GM18520 (cell line): ENCODE results near the gene C3.
"Not testable (repeated sequence)": the region's sequence is repeated elsewhere in the genome, so short reads cannot be mapped to it uniquely, and the experiment has no call there.

Source experiments
- ATAC-seq: cut with Tn5 transposase; IDR thresholded peaks from one replicate; pipeline ENCODE4 v1.9.1; 2021; ENCODE audit not compliant: unreplicated experiment

The C3 gene

GRCh38 chr19:6713773-6714692, 6.4 kb downstream of the C3 start:
- ATAC-seq: no peak

GRCh38 chr19:6712692-6713670, 7.5 kb downstream of the C3 start:
- ATAC-seq: no peak

DNA sequence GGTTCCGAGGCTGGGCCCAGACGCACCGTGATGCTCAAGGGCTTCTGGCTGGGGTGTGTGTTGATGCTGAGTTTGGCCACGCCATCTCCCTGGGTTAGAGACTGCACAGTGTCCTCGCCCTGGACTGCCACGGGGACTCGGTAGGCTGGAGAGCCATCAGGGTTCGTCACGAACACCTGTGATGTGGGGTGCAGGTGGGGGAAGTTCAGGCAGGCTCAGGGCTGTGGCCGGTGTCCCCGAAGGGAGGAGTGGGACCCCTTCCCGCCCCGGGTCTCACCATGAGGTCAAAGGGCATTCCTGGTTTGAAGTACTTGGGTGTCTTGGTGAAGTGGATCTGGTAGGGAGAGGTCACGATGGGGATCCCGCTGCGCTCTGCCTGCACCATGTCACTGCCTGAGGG, 8.2 kb downstream of the C3 start:
- no peak for ATAC-seq

- no peak for ATAC-seq
Measured at GRCh38 chr19:6711605-6712004, 8.8 kb downstream of the C3 start.

GRCh38 chr19:6711078-6711361, 9.4 kb downstream of the C3 start:
- no peak for ATAC-seq

DNA sequence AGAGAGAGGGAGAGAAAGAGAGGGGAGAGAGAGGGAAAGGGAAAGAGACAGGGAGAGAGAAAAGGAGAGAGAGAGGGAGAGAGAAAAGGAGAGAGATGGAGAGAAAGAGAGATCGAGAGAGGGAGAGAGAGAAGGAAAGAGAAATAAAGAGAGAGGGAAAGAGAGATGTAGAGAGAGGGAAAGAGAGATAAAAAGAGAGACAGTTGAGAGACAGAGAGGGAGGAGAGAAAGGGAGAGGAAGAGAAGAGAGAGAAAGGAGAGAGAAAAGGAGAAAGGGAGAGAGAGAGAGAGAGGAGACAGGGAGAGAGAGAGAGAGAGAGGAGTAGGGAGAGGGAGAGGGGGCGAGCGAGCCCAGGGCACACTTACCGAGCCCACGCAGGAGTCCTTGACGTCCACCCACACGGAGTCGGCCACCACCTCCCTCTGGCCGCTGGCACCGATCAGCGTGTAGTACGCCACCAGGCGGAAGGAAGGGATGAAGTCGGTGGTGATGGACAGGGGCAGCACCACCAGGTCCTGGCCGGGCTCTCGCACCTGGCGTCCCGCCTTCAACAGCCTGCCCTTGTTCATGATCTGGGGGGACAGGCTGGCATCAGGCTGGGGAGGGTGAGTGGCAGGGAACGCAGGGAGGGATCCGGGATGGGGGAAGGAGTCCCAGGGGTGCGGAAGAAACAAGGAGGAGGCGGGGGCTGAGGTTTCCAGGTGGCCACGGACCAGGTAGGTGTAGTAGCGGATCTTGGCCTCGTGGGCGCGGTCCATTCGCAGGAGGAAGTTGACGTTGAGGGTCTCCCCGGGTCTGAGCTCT, 10.0 kb downstream of the C3 start:
- no peak for ATAC-seq

- no peak for ATAC-seq
Measured at GRCh38 chr19:6709549-6709948, 10.9 kb downstream of the C3 start.

GRCh38 chr19:6708913-6709312, 11.5 kb downstream of the C3 start:
- ATAC-seq: not testable (repeated sequence)

GRCh38 chr19:6708346-6708745, 12.1 kb downstream of the C3 start:
- ATAC-seq: no peak

DNA sequence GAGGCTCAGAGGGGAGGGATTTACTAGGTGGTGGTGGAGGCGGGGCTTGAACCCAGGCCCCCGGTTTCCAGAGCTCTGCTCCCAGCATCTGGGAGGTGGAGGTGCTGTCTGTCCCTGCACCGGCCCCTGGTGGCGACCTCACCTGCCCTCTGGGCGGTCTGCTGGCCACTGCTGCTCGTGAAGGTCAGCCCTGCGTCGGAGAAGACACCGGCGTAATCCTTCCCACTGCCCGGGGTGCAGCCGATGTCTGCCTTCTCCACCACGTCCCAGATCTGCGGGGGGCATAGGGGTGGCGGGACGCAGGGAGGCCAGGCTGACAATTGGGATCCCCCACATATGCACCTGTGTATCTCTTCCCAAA, 12.8 kb downstream of the C3 start:
- no peak for ATAC-seq

DNA sequence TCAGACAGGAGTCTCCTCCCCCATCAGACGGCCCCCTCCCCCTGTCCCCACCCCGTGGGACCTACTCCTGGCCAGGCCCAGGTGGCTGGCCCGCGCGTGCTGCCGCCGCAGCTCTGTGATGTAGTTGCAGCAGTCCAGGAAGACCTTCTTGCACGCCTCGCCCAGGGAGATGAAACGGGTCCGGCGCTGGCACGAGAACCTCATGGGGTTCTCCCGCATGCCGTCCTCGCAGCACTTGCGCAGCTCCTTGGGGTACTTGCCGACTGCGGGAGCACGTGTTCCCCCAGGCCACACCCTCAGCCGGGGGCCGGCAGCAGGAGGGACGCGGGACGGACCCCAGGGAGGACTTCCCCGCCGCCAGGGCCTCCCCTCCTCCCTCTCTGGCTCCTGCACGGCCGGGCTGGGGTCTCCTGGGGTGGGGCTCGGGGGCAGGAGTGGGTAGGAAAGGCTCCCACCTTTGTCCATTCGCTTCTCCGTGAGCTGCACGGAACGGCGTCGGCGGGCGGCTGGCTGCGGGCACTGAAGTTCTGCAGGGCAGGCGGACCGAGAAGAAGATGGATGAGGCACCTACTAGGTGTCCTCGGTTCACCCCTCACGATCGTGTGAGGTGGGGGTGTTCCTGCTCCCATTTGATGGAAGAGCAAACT, 13.3 kb downstream of the C3 start:
- no peak for ATAC-seq

DNA sequence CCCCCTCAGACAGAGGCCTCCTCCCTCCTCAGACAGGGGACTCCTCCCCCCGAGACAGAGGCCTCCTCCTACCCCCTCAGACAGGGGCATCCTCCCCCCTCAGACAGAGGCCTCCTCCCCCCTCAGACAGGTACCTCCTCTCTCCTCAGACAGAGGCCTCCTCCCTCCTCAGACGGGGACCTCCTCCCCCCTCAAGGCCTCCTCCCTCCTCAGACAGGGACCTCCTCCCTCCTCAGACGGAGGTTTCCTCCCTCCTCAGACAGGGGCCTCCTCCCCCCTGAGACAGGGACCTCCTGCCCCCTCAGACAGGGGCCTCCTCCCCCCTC, 13.9 kb downstream of the C3 start:
- ATAC-seq: no peak

DNA sequence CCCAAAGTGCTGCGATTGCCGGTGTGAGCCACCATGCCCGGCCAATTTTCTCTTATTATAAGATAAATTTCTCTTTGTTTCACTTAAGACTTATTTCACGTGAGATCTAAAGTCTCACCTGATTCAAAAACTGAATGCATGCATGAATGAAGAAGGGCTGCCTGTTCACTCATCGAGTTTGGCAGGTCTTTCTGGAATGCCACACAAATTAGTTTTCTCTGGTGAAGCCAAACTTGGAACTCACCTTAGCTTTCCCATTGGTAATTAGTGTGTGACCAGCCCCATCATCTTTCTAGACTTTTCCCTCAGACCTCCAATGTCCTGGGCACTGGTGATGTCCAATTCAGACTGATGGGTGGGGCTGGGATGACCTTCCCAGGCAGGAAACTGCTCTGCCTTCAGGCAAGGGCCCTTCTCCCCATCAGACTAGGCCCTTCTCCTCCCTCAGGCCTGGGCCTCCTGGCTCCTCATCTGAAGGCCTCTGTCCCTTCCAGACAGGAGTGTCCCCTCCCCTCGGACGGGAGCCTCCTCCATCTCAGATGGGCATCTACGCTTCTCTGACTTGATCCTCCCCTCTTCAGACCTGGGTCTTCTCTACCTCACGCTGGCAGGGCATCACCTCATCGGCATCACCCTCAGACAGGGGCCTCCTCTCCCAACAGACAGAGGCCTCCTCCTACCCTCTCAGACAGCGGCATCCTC, 14.4 kb downstream of the C3 start:
- no peak for ATAC-seq

- ATAC-seq: no peak
Measured at GRCh38 chr19:6700586-6701316, 19.7 kb downstream of the C3 start.

GRCh38 chr19:6699935-6700334, 20.5 kb downstream of the C3 start:
- ATAC-seq: no peak

DNA sequence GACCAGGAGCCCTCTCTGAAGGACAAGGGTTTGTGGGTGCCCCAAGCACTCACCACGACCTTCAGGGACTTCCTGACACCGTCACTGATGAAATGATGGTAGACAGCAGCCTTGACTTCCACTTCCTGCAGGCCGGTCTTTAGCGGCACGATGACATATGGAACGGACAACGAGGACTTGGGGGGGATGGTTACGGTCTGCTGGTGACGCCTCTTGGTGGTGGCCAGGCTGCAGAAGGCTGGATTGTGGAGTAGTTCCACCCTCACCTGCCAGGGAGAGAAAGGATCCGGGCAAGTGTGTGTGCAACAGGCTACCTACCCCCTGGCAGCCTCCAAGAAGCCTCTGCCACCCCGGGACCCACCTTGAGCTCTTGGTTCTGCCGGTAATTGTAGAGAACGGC, 23.2 kb downstream of the C3 start:
- ATAC-seq: no peak

DNA sequence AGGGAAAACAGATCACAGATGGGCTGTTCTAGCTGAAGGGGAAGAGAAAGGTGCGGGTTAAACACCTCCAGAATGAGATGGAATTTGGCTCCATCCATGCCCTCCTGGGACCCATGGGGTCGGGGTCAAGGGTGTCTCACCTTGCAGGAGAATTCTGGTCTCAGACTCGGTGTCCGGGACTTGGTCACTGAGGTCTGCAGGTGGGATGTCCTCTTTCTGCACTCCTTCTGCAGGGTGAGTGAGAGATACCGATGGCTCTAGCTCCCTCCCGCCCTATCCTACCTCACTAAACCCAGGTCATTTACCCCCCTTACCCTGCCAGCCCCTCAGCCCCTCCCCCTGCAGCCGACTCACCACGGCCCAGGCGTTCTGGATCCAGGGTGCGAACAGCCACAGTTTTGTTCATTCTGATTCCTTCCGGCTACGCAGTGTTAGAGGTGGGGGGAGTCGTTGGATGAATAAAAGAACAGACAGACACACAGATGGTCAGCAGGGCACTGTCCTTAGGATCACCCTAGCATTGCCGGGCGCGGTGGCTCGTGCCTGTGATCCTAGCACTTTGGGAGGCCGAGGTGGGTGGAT, 24.1 kb downstream of the C3 start:
- no peak for ATAC-seq

DNA sequence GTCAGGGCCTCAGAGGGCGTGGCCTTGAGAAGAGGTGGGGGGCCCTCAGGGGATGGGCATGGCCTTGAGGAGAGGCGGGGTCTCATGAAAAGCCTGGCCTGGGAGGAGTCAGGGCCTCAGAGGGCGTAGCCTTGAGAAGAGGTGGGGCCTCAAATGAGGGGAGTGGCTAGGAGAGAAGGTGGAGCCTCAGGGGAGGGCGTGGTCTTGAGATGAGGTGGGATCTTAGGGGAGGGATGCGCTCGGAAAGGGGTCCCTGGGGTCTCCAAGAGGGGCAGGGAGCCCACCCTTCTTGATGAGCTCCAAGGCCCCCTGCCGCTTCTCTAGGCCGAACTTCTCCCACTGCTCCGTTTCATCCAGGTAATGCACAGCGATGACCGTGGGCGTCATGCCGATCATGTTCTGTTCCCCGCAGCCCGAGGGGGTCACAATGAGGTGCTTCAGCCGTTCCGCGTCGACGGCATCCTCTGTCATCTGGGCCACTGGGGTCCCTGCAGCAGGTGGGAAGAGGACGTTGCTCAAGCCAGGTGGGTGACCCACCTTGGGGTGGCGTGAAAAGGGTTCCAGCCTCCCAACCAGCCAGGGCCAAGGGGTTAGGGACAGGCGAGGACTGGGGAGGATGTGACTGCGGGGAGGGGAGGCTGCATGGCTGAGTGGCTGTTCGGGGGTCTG, 26.2 kb downstream of the C3 start:
- ATAC-seq: no peak

DNA sequence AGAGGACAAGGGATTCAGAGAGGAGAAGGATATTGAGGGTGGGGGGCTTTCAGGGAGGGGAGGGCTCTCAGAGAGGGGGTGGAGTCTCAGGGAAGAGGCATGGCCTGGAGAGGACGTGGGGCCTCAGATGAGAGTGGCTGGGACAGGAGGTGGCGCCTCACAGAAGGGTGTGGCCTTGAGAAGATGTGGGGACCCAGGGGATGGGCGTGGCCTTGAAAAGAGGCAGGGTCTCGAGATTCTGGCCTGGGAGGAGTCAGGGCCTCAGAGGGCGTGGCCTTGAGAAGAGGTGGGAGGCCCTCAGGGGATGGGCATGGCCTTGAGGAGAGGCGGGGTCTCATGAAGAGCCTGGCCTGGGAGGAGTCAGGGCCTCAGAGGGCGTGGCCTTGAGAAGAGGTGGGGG, 26.8 kb downstream of the C3 start:
- no peak for ATAC-seq
